ENCODE measurements around the gene ADNP2. TPM values are rescaled to one million over a fixed set of nuclear protein-coding genes. Genes with fewer than 3 reads are reported as not detected.

The ADNP2 gene
- total and polyA plus RNA-seq, 2 donors (not counting 3 experiments of a cell fraction or from before 2014, with no cell fraction given) = 10.2 to 20.6 TPM

DNA sequence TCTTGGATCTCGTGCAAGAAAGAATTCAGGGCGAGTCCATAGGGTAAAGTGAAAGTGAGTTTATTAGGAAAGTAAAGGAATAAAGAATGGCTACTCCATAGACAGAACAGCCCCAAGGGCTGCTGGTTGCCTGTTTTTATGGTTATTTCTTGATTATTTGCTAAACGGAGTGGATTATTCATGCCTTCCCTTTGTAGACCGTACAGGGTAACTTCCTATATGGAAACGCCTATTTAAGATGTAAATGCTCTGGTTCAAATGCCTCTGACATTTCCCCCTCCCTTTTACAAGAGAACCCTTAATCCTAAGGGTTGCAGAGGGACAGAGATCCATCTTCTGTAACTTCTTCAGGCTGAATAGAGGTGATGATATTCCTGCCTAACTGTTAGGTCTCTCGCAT, 49.1 kb upstream of the ADNP2 start:
- no peak for DNase-seq (ENCODE audit: low read depth, low spot score)
- Histone ChIP-seq H2AFZ (ENCODE audit: low read depth, low read length) (no peak overlapping the region), H3K4me3 (replicated peaks in 1 of 3; ENCODE audit: insufficient read depth in 1 of 3, low read depth in 1 of 3, low read length in 3 of 3) (no peak overlapping the region), H3K9ac (replicated peaks; ENCODE audit: extremely low read depth, insufficient read depth, low read length) (no peak overlapping the region), H3K4me1 (ENCODE audit: control insufficient read depth, extremely low read depth, insufficient read depth, low read length) (no peaks in the 10 kb centered on the region), H3K9me3 (replicated peaks; ENCODE audit: control insufficient read depth, insufficient read depth, low read length) (peaks cover 2% of the 10 kb centered on the region), H4K20me1 (replicated peaks; ENCODE audit: control insufficient read depth, extremely low read depth, insufficient read depth, low read length) (no peaks in the 10 kb centered on the region), H3K27me3 (ENCODE audit: control insufficient read depth in 2 of 2, insufficient read depth in 2 of 2, low read length in 2 of 2) (no peaks in the 10 kb centered on the region), H3K4me2 (ENCODE audit: insufficient read depth, low read length) (no peak overlapping the region), H3K27ac (ENCODE audit: insufficient read depth, low read depth, low read length) (no peak overlapping the region), H3K79me2 (ENCODE audit: control insufficient read depth, insufficient read depth, low read length) (no peaks in the 10 kb centered on the region), H3K9me1 (replicated peaks; ENCODE audit: control insufficient read depth, extremely low read depth, insufficient read depth, low read length) (no peaks in the 10 kb centered on the region), H3K36me3 (ENCODE audit: control insufficient read depth in 2 of 2, extremely low read depth in 1 of 2, insufficient read depth in 2 of 2, low read length in 2 of 2) (no peaks in the 10 kb centered on the region)
- TF ChIP-seq MYC (IDR thresholded peaks at IDR 0.05; ENCODE audit: low read depth, low read length) (no peak), EZH2 (IDR thresholded peaks at IDR 0.05; ENCODE audit: borderline replicate concordance, low read depth, low read length, severe bottlenecking) (no peak), FOS (IDR thresholded peaks at IDR 0.05; ENCODE audit: borderline replicate concordance, insufficient read depth, low read length) (no peak), POLR2AphosphoS5 (IDR thresholded peaks at IDR 0.05; ENCODE audit: insufficient read depth, low read depth, low read length) (no peak), GATA2 (IDR thresholded peaks at IDR 0.05; ENCODE audit: insufficient read depth, insufficient read length, low read depth, low read length) (no peak)
- TF ChIP-seq, protein P1, sequence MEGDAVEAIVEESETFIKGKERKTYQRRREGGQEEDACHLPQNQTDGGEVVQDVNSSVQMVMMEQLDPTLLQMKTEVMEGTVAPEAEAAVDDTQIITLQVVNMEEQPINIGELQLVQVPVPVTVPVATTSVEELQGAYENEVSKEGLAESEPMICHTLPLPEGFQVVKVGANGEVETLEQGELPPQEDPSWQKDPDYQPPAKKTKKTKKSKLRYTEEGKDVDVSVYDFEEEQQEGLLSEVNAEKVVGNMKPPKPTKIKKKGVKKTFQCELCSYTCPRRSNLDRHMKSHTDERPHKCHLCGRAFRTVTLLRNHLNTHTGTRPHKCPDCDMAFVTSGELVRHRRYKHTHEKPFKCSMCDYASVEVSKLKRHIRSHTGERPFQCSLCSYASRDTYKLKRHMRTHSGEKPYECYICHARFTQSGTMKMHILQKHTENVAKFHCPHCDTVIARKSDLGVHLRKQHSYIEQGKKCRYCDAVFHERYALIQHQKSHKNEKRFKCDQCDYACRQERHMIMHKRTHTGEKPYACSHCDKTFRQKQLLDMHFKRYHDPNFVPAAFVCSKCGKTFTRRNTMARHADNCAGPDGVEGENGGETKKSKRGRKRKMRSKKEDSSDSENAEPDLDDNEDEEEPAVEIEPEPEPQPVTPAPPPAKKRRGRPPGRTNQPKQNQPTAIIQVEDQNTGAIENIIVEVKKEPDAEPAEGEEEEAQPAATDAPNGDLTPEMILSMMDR (IDR thresholded peaks at IDR 0.05; ENCODE audit: extremely low read depth in 1 of 2, insufficient read depth in 1 of 2, low read depth in 1 of 2, low read length in 2 of 2) = no peak
- BruUV-seq (replicated peaks) = no TSS peak
- ChIA-PET POLR2A (no interaction called here), CTCF (no interaction called here)
- intact Hi-C loops (cut with micrococcal nuclease) = no loop called here
- dilution Hi-C loops (cut with MboI; ENCODE audit: extremely low pct_ligation_motif_present, low sequenced_read_pairs) = no loop called here
- no peak for FAIRE-seq

DNA sequence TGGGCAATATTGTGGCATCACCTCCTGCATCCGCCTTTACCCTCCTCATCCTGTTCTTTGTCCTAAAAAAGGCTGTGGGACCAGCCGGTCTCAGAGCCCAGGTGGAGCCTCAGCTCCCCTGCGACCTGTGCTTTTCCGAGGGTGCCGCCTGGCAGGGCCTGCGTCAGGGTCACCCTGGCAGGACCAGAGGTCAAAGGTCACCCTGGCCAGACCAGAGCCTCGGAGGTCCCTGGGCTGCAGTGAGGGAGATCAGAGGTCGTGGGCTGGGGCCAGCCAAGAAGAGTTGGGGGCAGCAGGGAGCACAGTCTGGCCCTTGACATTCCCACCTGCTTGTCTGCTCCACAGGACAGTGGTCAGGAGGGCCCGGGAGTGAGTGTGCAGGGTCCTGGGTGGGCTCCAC, 43.4 kb upstream of the ADNP2 start:
- H3K9me3 ChIP-seq (replicated peaks; ENCODE audit: control insufficient read depth, insufficient read depth, low read length) = no peaks in the 10 kb centered on the region
- no peak for TF ChIP-seq EZH2 (IDR thresholded peaks at IDR 0.05; ENCODE audit: borderline replicate concordance, low read depth, low read length, severe bottlenecking)
- TF ChIP-seq, protein P1 (IDR thresholded peaks at IDR 0.05; ENCODE audit: extremely low read depth in 1 of 2, insufficient read depth in 1 of 2, low read depth in 1 of 2, low read length in 2 of 2) = no peak
- no peak for TF ChIP-seq FOS (IDR thresholded peaks at IDR 0.05; ENCODE audit: borderline replicate concordance, insufficient read depth, low read length)
- TF ChIP-seq JUN (IDR thresholded peaks at IDR 0.05; ENCODE audit: borderline replicate concordance, insufficient read depth, insufficient read length, low read depth) = no peak
- TF ChIP-seq, protein P2, sequence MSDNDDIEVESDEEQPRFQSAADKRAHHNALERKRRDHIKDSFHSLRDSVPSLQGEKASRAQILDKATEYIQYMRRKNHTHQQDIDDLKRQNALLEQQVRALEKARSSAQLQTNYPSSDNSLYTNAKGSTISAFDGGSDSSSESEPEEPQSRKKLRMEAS (IDR thresholded peaks at IDR 0.05; ENCODE audit: insufficient read depth, insufficient read length) = no peak
- TF ChIP-seq POLR2A (IDR thresholded peaks at IDR 0.05; ENCODE audit: low read depth, low read length) = no peak
- no peak for TF ChIP-seq MYC (IDR thresholded peaks at IDR 0.05; ENCODE audit: low read depth, low read length)
- TF ChIP-seq GATA2 (IDR thresholded peaks at IDR 0.05; ENCODE audit: insufficient read depth, insufficient read length, low read depth, low read length) = no peak
- TF ChIP-seq POLR2AphosphoS5 (IDR thresholded peaks at IDR 0.05; ENCODE audit: insufficient read depth, low read depth, low read length) = no peak
- H3K9me1 ChIP-seq (replicated peaks; ENCODE audit: control insufficient read depth, extremely low read depth, insufficient read depth, low read length) = no peaks in the 10 kb centered on the region
- no peak overlapping the region for H3K4me3 ChIP-seq (replicated peaks in 1 of 3; ENCODE audit: insufficient read depth in 1 of 3, low read depth in 1 of 3, low read length in 3 of 3)
- dilution Hi-C loops (cut with MboI; ENCODE audit: extremely low pct_ligation_motif_present, low sequenced_read_pairs) (no loop called here), intact Hi-C loops (cut with micrococcal nuclease) (no loop called here)
- DNase-seq (ENCODE audit: low read depth, low spot score) (no peak), FAIRE-seq (no peak)
- H3K27ac ChIP-seq (ENCODE audit: insufficient read depth, low read depth, low read length) = no peak overlapping the region
- BruUV-seq (replicated peaks) = no TSS peak
- no peaks in the 10 kb centered on the region for H3K79me2 ChIP-seq (ENCODE audit: control insufficient read depth, insufficient read depth, low read length)
- no peaks in the 10 kb centered on the region for H3K27me3 ChIP-seq (ENCODE audit: control insufficient read depth in 2 of 2, insufficient read depth in 2 of 2, low read length in 2 of 2)
- no peaks in the 10 kb centered on the region for H3K36me3 ChIP-seq (ENCODE audit: control insufficient read depth in 2 of 2, extremely low read depth in 1 of 2, insufficient read depth in 2 of 2, low read length in 2 of 2)
- H3K4me2 ChIP-seq (ENCODE audit: insufficient read depth, low read length) = no peak overlapping the region
- POLR2A ChIA-PET = no interaction called here
- no peak overlapping the region for H3K9ac ChIP-seq (replicated peaks; ENCODE audit: extremely low read depth, insufficient read depth, low read length)
- H2AFZ ChIP-seq (ENCODE audit: low read depth, low read length) = no peak overlapping the region
- no peaks in the 10 kb centered on the region for H3K4me1 ChIP-seq (ENCODE audit: control insufficient read depth, extremely low read depth, insufficient read depth, low read length)
- CTCF ChIA-PET = no interaction called here
- no peaks in the 10 kb centered on the region for H4K20me1 ChIP-seq (replicated peaks; ENCODE audit: control insufficient read depth, extremely low read depth, insufficient read depth, low read length)
